Neutrophil (primary cell): ENCODE results near the gene WDR70.
"Not testable (repeated sequence)": the region's sequence is repeated elsewhere in the genome, so short reads cannot be mapped to it uniquely, and the experiment has no call there.

Experiments
- H3K27ac ChIP-seq: fragments of 200-600 bp; sonication (generic); 2 replicates; pipeline ENCODE4 v1.5.1; 2016; ENCODE audit warnings: mild to moderate bottlenecking, moderate library complexity
- H3K27me3 ChIP-seq: fragments of 200-600 bp; sonication (generic); 2 replicates; pipeline ENCODE4 v1.6.0; 2016; ENCODE audit warnings: mild to moderate bottlenecking
- H3K36me3 ChIP-seq: fragments of 200-600 bp; sonication (generic); 2 replicates; pipeline ENCODE4 v1.5.1; 2017
- H3K4me1 ChIP-seq, 2 experiments: fragments of 200-600 bp in 1 of 2; sonication (generic) in 1 of 2; 1 replicate in 1 of 2; 2 replicates in 1 of 2; pipeline versions ENCODE4 v1.5.1 to v1.6.1; 2013 to 2016; ENCODE audit warnings: low read depth in 1 of 2, low read length in 1 of 2, mild to moderate bottlenecking in 1 of 2, moderate library complexity in 1 of 2; ENCODE audit not compliant: control insufficient read depth in 1 of 2, insufficient read depth in 1 of 2
- H3K4me3 ChIP-seq, 2 experiments: fragments of 200-600 bp in 1 of 2; sonication (generic) in 1 of 2; 1 replicate in 1 of 2; 2 replicates in 1 of 2; pipeline ENCODE4 v1.5.1; 2013 to 2016; ENCODE audit warnings: low read depth in 1 of 2, low read length in 1 of 2, mild to moderate bottlenecking in 1 of 2, moderate library complexity in 1 of 2
- H3K9me3 ChIP-seq: fragments of 200-600 bp; sonication (generic); 2 replicates; pipeline ENCODE4 v1.5.1; 2016
- TF ChIP-seq, protein P1 (sequence below): fragments of 200-600 bp; sonication (generic); IDR thresholded peaks from 2 replicates; pipeline ENCODE4 v1.5.1; 2016; ENCODE audit warnings: antibody characterized with exemption

Gene WDR70

DNA sequence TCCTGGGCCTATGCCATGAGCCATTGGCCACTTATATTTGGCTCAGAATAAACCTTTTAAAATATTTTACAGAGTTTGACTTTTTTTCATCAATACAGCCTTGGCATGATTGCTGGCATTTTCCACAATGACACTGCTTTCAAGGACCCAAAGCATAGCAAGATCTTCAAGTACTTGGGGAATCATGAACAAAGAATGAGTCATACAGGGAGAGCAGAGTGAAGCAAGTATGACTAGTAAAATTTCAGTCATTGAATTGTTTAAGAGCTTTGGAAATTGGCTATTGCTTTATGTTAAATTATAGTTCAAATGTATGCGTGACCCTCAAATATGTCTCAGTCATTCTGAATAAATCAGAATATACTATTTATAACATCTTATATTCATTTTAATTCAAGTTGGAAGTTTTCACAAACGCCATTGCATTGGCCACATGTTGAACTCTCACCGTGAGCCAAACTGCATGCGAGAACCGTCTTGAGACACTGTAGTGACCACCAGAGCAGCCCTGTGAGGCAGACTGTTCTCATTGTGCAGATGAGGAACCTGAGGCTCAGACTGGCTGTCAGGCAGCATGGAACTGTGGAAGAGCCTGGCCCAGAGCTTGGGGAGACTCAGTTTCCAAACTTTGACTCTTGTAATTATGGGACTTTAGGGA, 407.9 kb downstream of the WDR70 start:
- no peaks in the 10 kb centered on the region for H3K4me1 ChIP-seq
- no peaks in the 10 kb centered on the region for H3K9me3 ChIP-seq
- TF ChIP-seq, protein P1, sequence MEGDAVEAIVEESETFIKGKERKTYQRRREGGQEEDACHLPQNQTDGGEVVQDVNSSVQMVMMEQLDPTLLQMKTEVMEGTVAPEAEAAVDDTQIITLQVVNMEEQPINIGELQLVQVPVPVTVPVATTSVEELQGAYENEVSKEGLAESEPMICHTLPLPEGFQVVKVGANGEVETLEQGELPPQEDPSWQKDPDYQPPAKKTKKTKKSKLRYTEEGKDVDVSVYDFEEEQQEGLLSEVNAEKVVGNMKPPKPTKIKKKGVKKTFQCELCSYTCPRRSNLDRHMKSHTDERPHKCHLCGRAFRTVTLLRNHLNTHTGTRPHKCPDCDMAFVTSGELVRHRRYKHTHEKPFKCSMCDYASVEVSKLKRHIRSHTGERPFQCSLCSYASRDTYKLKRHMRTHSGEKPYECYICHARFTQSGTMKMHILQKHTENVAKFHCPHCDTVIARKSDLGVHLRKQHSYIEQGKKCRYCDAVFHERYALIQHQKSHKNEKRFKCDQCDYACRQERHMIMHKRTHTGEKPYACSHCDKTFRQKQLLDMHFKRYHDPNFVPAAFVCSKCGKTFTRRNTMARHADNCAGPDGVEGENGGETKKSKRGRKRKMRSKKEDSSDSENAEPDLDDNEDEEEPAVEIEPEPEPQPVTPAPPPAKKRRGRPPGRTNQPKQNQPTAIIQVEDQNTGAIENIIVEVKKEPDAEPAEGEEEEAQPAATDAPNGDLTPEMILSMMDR = no peak
- no peak overlapping the region for H3K4me3 ChIP-seq
- no peak overlapping the region for H3K27ac ChIP-seq
- H3K27me3 ChIP-seq = no peaks in the 10 kb centered on the region
- no peaks in the 10 kb centered on the region for H3K36me3 ChIP-seq

DNA sequence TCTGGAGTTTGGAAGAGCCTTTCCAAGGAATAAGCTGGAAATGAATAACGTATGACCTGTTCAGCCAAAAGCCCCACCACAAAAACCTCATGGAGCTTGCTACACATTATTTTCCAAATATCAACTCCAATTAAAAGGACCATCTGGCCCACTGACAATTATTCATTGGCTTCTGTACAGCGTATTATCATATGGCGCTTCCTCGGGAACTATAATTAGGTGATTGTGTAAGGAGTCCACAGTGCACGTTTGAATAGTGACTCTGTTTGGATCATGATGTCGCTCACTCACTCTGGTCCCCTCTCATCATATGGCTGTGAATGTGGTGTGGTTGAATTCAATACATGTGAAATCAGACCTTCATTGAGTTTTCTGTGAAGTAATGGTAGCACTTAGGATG, 408.6 kb downstream of the WDR70 start:
- H3K27ac ChIP-seq = no peak overlapping the region
- no peaks in the 10 kb centered on the region for H3K9me3 ChIP-seq
- H3K4me1 ChIP-seq = no peaks in the 10 kb centered on the region
- no peaks in the 10 kb centered on the region for H3K36me3 ChIP-seq
- no peak overlapping the region for H3K4me3 ChIP-seq
- TF ChIP-seq, protein P1 = no peak
- H3K27me3 ChIP-seq = no peaks in the 10 kb centered on the region

DNA sequence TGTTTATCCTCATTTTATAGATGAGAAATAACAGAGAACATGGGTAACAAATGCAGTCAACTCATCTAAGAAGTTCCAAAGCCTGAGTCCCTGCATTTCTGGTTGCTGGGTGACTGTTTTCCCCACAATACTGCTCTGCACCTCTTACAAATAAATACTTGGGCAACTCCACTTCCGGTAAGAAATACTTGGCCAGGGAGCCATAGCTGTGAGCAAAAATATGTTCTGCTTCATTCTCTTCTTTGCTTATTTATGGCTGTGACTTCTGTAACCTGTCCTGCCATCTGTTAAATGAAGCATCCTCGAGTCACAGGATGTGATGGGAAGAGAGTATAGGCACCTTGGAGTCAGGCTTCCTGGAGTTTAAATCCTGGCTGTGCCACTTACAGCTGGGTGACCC, 410.9 kb downstream of the WDR70 start:
- Histone ChIP-seq H3K27me3 (no peaks in the 10 kb centered on the region), H3K36me3 (no peaks in the 10 kb centered on the region), H3K4me3 (no peak overlapping the region), H3K9me3 (no peaks in the 10 kb centered on the region), H3K4me1 (no peaks in the 10 kb centered on the region), H3K27ac (no peak overlapping the region)
- TF ChIP-seq, protein P1 = no peak

DNA sequence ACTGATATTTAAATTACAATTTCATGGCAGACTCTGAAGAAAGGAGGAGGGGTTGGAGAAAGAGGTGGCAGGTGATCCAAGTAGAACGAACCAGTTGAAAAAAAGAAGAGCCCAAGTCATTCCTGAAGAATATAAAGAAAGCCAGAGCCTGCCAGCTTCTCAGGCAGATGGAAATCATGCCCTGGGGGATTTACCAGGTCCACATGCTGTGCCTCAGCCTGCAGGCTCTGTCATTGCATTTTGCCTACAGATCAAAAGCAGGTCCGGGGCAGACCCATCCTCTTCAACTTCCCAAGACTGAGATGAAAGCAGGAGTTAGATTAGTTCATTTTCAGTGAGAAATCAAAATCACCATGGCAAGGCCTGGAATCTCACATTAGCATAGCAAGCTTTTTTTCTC, 412.2 kb downstream of the WDR70 start:
- Histone ChIP-seq H3K27ac (no peak overlapping the region), H3K36me3 (no peaks in the 10 kb centered on the region), H3K9me3 (no peaks in the 10 kb centered on the region), H3K4me3 (no peak overlapping the region), H3K27me3 (no peaks in the 10 kb centered on the region), H3K4me1 (no peaks in the 10 kb centered on the region)
- TF ChIP-seq, protein P1 = no peak

DNA sequence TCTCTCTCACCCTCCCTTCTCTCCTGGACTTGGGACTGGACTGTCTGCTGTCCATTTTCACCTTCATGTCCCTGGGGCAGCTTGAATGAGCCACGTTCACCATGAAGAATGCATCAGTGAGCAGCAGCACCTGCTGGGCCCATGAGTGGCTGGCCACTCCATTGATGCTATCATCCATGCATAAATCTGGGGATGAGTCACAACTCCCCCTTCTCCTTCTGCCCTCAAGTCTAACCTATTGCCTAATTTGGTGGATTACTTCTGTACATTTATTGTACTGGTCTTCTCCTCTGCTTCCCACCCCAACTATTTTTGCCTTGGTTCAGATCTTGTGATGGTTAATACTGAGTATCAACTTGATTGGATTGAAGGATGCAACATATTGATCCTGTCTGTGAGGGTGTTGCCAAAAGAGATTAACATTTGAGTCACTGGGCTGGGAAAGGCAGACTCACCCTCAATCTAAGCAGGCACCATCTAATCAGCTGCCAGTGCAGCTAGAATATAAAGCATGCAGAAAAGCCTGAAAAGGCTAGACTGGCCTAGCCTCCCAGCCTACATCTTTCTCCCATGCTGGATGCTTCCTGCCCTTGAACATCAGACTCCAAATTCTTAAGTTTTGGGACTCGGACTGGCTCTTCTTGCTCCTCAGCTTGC, 414.0 kb downstream of the WDR70 start:
- H3K9me3 ChIP-seq = no peaks in the 10 kb centered on the region
- no peak overlapping the region for H3K4me3 ChIP-seq
- H3K27ac ChIP-seq = peak overlapping the region; percentile 46
- H3K27me3 ChIP-seq = no peaks in the 10 kb centered on the region
- H3K4me1 ChIP-seq = no peaks in the 10 kb centered on the region
- no peaks in the 10 kb centered on the region for H3K36me3 ChIP-seq
- TF ChIP-seq, protein P1 = no peak

DNA sequence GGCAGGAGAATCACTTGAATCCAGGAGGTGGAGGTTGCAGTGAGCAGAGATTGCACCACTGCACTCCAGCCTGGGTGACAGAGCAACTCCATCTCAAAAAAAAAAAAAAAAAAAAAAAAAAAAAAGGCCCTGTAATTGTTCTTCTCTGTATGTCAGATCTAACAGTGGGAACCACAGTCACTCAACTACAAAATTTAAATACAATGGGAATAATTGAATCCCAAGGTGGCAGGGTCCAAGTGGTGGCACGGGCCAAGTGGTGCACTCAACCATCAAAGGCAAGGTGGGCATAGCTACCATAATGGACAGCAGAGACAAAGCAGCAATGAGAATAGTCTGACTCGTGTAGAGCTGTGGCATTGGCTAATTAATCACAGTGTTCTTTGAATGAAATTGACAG, 416.2 kb downstream of the WDR70 start:
- not testable (repeated sequence) for H3K27me3 ChIP-seq, H3K27ac ChIP-seq, H3K9me3 ChIP-seq, H3K4me3 ChIP-seq, H3K4me1 ChIP-seq, H3K36me3 ChIP-seq

DNA sequence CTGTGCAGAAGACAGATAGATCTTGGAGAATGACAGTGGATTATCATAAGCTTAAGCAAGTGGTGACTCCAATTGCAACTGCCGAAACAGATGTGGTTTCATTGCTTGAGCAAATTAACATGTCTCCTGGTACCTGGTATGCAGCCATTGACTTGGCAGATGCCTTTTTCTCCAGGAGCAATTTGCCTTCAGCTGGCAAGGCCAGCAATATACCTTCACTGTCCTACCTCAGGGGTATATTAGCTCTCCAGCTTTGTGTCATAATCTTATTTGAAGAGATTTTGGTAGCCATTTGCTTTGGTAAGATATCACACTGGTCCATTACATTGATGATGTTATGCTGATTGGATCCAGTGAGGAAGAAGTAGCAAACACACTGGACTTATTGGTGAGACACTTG, 417.3 kb downstream of the WDR70 start:
- H3K4me1 ChIP-seq, H3K27ac ChIP-seq, H3K4me3 ChIP-seq, H3K9me3 ChIP-seq, H3K27me3 ChIP-seq, H3K36me3 ChIP-seq: not testable (repeated sequence)
